ENCODE results near the gene LRRC26.

- no peak for TF ChIP-seq POLR2AphosphoS5 (IDR thresholded peaks at IDR 0.05; ENCODE audit: low read depth, low read length)
- TF ChIP-seq, protein P1, sequence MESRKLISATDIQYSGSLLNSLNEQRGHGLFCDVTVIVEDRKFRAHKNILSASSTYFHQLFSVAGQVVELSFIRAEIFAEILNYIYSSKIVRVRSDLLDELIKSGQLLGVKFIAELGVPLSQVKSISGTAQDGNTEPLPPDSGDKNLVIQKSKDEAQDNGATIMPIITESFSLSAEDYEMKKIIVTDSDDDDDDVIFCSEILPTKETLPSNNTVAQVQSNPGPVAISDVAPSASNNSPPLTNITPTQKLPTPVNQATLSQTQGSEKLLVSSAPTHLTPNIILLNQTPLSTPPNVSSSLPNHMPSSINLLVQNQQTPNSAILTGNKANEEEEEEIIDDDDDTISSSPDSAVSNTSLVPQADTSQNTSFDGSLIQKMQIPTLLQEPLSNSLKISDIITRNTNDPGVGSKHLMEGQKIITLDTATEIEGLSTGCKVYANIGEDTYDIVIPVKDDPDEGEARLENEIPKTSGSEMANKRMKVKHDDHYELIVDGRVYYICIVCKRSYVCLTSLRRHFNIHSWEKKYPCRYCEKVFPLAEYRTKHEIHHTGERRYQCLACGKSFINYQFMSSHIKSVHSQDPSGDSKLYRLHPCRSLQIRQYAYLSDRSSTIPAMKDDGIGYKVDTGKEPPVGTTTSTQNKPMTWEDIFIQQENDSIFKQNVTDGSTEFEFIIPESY (IDR thresholded peaks at IDR 0.05; ENCODE audit: extremely low read depth, insufficient replicate concordance, low read length), result no peak
- TF ChIP-seq EGR1 (IDR thresholded peaks at IDR 0.05; ENCODE audit: low read depth), result no peak
- no peak for TF ChIP-seq SRF (IDR thresholded peaks at IDR 0.05; ENCODE audit: low read depth)
- no peak for TF ChIP-seq CTCF (IDR thresholded peaks at IDR 0.05 in 2 of 3, conservative IDR thresholded peaks at IDR 0.05 in 1 of 3; ENCODE audit: borderline replicate concordance in 1 of 3, insufficient read depth in 1 of 3, low read depth in 2 of 3, low read length in 2 of 3)
- TF ChIP-seq, protein P2, sequence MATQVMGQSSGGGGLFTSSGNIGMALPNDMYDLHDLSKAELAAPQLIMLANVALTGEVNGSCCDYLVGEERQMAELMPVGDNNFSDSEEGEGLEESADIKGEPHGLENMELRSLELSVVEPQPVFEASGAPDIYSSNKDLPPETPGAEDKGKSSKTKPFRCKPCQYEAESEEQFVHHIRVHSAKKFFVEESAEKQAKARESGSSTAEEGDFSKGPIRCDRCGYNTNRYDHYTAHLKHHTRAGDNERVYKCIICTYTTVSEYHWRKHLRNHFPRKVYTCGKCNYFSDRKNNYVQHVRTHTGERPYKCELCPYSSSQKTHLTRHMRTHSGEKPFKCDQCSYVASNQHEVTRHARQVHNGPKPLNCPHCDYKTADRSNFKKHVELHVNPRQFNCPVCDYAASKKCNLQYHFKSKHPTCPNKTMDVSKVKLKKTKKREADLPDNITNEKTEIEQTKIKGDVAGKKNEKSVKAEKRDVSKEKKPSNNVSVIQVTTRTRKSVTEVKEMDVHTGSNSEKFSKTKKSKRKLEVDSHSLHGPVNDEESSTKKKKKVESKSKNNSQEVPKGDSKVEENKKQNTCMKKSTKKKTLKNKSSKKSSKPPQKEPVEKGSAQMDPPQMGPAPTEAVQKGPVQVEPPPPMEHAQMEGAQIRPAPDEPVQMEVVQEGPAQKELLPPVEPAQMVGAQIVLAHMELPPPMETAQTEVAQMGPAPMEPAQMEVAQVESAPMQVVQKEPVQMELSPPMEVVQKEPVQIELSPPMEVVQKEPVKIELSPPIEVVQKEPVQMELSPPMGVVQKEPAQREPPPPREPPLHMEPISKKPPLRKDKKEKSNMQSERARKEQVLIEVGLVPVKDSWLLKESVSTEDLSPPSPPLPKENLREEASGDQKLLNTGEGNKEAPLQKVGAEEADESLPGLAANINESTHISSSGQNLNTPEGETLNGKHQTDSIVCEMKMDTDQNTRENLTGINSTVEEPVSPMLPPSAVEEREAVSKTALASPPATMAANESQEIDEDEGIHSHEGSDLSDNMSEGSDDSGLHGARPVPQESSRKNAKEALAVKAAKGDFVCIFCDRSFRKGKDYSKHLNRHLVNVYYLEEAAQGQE (IDR thresholded peaks at IDR 0.05; ENCODE audit: low read depth), result no peak
These were observed 27.6 kb downstream of the LRRC26 start for GRCh38 chr9:137141976-137142936.

Measured in HCT116 (cell line).